ENCODE measurements around the gene RSRP1. TPM values are rescaled to one million over a fixed set of nuclear protein-coding genes. Genes with fewer than 3 reads are reported as not detected.

The RSRP1 gene
- total and polyA plus RNA-seq, 2 of the 13 experiments (the other 11 are each of a cell fraction or from before 2014, with no cell fraction given): 43.9 to 52.8 TPM

DNA sequence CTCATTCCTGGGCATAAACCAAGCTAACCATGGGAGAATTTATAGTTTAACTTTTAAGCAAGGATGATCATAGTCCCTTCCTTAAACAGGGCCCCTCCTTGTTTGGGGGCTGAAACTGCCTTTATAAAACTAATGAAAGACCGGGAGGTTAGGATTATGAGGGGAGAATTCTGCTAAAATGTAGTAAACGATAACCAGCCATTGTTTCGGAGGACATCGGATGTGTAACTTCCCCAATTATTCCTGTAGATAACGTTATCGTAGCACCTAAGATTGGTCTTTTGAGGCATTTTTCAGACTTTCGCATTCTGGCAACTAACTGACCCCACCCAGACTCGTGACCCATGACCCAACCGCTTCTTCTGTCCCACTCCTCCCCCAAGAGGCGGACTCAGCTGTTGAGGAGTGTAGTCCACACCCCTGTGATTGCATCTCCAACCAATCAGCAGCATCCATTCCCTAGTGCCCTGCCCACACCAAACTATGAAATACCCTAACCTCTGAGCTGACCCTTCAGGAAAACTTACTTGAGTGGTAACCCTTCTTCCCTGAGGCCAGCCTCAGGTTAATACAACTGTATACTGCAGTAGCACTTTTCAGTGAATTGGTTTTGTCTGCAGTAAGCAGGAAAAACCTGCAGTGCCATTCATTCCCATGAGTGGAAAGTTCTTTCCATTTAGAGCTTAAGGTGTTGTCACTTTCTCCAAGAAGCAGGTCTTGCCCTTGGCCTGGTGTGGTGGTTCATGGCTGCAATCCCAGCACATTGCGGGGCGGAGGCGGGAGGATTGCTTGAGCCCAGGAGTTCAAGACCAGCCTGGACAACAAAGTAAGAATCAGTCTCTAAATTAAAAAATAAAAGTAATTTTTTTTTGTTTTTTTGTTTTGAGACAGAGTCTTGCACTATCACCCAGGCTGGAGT, 14.1 kb downstream of the RSRP1 start (continued):
- TF ChIP-seq FOXA3 (CRISPR knock-in tag; IDR thresholded peaks at IDR 0.05): 0 out of 2 replicates have a peak, but pooled peaks have one; percentile 23
- no peak for TF ChIP-seq KAT8 (CRISPR knock-in tag; IDR thresholded peaks at IDR 0.05)
- TF ChIP-seq ZNF749 (CRISPR knock-in tag; IDR thresholded peaks at IDR 0.05; ENCODE audit: borderline replicate concordance): no peak
- TF ChIP-seq ZNF570 (CRISPR knock-in tag; IDR thresholded peaks at IDR 0.05; ENCODE audit: borderline replicate concordance): no peak
- TF ChIP-seq RBM22 (optimal IDR thresholded peaks at IDR 0.05; ENCODE audit: low read length): peak; percentile 19
- TF ChIP-seq ZNF256 (CRISPR knock-in tag; conservative IDR thresholded peaks at IDR 0.05): no peak
- 0 out of 2 replicates have a peak, but pooled peaks have one; percentile 32 for TF ChIP-seq TARDBP (CRISPR knock-in tag; IDR thresholded peaks at IDR 0.05)
- TF ChIP-seq ZNF562 (CRISPR knock-in tag; IDR thresholded peaks at IDR 0.05; ENCODE audit: borderline replicate concordance): no peak
- TF ChIP-seq SP2 (CRISPR knock-in tag; IDR thresholded peaks at IDR 0.05): no peak
- TF ChIP-seq FOSL2 (CRISPR knock-in tag; IDR thresholded peaks at IDR 0.05): no peak
- TF ChIP-seq NCOA5 (CRISPR knock-in tag; IDR thresholded peaks at IDR 0.05): no peak
- TF ChIP-seq CBX2 (IDR thresholded peaks at IDR 0.05; ENCODE audit: low read depth, low read length): no peak
- TF ChIP-seq CBX2 (CRISPR knock-in tag; IDR thresholded peaks at IDR 0.05; ENCODE audit: low read depth): no peak
- no peak for TF ChIP-seq FOXO1 (CRISPR knock-in tag; IDR thresholded peaks at IDR 0.05)
- no peak for TF ChIP-seq CHD4 (IDR thresholded peaks at IDR 0.05; ENCODE audit: borderline replicate concordance, low read length)
- TF ChIP-seq NR2F1 (CRISPR knock-in tag; IDR thresholded peaks at IDR 0.05): peak in 1 of 2 experiments; percentile 62; a peak in 2 of 4 replicates
- TF ChIP-seq, protein P1, sequence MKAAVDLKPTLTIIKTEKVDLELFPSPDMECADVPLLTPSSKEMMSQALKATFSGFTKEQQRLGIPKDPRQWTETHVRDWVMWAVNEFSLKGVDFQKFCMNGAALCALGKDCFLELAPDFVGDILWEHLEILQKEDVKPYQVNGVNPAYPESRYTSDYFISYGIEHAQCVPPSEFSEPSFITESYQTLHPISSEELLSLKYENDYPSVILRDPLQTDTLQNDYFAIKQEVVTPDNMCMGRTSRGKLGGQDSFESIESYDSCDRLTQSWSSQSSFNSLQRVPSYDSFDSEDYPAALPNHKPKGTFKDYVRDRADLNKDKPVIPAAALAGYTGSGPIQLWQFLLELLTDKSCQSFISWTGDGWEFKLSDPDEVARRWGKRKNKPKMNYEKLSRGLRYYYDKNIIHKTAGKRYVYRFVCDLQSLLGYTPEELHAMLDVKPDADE (CRISPR knock-in tag; IDR thresholded peaks at IDR 0.05): no peak
- TF ChIP-seq, protein P2, sequence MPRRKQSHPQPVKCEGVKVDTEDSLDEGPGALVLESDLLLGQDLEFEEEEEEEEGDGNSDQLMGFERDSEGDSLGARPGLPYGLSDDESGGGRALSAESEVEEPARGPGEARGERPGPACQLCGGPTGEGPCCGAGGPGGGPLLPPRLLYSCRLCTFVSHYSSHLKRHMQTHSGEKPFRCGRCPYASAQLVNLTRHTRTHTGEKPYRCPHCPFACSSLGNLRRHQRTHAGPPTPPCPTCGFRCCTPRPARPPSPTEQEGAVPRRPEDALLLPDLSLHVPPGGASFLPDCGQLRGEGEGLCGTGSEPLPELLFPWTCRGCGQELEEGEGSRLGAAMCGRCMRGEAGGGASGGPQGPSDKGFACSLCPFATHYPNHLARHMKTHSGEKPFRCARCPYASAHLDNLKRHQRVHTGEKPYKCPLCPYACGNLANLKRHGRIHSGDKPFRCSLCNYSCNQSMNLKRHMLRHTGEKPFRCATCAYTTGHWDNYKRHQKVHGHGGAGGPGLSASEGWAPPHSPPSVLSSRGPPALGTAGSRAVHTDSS (CRISPR knock-in tag; conservative IDR thresholded peaks at IDR 0.05): no peak
- TF ChIP-seq, protein P3, sequence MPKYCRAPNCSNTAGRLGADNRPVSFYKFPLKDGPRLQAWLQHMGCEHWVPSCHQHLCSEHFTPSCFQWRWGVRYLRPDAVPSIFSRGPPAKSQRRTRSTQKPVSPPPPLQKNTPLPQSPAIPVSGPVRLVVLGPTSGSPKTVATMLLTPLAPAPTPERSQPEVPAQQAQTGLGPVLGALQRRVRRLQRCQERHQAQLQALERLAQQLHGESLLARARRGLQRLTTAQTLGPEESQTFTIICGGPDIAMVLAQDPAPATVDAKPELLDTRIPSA (CRISPR knock-in tag; IDR thresholded peaks at IDR 0.05; ENCODE audit: borderline replicate concordance): no peak
- peak; percentile 71 for TF ChIP-seq NR2F6 (IDR thresholded peaks at IDR 0.05)
- TF ChIP-seq NR2F6 (CRISPR knock-in tag; IDR thresholded peaks at IDR 0.05): peak; percentile 73
- TF ChIP-seq, protein P4, sequence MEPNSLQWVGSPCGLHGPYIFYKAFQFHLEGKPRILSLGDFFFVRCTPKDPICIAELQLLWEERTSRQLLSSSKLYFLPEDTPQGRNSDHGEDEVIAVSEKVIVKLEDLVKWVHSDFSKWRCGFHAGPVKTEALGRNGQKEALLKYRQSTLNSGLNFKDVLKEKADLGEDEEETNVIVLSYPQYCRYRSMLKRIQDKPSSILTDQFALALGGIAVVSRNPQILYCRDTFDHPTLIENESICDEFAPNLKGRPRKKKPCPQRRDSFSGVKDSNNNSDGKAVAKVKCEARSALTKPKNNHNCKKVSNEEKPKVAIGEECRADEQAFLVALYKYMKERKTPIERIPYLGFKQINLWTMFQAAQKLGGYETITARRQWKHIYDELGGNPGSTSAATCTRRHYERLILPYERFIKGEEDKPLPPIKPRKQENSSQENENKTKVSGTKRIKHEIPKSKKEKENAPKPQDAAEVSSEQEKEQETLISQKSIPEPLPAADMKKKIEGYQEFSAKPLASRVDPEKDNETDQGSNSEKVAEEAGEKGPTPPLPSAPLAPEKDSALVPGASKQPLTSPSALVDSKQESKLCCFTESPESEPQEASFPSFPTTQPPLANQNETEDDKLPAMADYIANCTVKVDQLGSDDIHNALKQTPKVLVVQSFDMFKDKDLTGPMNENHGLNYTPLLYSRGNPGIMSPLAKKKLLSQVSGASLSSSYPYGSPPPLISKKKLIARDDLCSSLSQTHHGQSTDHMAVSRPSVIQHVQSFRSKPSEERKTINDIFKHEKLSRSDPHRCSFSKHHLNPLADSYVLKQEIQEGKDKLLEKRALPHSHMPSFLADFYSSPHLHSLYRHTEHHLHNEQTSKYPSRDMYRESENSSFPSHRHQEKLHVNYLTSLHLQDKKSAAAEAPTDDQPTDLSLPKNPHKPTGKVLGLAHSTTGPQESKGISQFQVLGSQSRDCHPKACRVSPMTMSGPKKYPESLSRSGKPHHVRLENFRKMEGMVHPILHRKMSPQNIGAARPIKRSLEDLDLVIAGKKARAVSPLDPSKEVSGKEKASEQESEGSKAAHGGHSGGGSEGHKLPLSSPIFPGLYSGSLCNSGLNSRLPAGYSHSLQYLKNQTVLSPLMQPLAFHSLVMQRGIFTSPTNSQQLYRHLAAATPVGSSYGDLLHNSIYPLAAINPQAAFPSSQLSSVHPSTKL (CRISPR knock-in tag; IDR thresholded peaks at IDR 0.05): no peak
